OCI-LY3 (cell line): ENCODE measurements around the gene UGCG.

Experiments
- EZH2phosphoT487 ChIP-seq: fragments of 200-600 bp; shearing (Covaris generic); IDR thresholded peaks from 2 replicates; pipeline ENCODE4 v1.6.1; 2018; ENCODE audit warnings: antibody characterized with exemption, mixed run types, low read depth
- TF ChIP-seq, protein P1 (sequence below): fragments of 200-600, 300-600 bp; sonication (generic); IDR thresholded peaks from 2 replicates; pipeline ENCODE4 v1.5.1; 2014; ENCODE audit warnings: antibody characterized with exemption, low read length, low read depth

- TF ChIP-seq, protein P1, sequence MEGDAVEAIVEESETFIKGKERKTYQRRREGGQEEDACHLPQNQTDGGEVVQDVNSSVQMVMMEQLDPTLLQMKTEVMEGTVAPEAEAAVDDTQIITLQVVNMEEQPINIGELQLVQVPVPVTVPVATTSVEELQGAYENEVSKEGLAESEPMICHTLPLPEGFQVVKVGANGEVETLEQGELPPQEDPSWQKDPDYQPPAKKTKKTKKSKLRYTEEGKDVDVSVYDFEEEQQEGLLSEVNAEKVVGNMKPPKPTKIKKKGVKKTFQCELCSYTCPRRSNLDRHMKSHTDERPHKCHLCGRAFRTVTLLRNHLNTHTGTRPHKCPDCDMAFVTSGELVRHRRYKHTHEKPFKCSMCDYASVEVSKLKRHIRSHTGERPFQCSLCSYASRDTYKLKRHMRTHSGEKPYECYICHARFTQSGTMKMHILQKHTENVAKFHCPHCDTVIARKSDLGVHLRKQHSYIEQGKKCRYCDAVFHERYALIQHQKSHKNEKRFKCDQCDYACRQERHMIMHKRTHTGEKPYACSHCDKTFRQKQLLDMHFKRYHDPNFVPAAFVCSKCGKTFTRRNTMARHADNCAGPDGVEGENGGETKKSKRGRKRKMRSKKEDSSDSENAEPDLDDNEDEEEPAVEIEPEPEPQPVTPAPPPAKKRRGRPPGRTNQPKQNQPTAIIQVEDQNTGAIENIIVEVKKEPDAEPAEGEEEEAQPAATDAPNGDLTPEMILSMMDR: no peak
- TF ChIP-seq EZH2phosphoT487: no peak
These were observed 29.8 kb downstream of the UGCG start for GRCh38 chr9:111926421-111926875.
